K562 (cell line): ENCODE measurements around the gene SRF. TPM values are rescaled to one million over a fixed set of nuclear protein-coding genes. Genes with fewer than 3 reads are reported as not detected.

Experiments used
- ATAC-seq: fragments of 200-7000 bp; cut with Tn5 transposase; 3 replicates; pipeline ENCODE4 v1.9.1; 2020; ENCODE audit warnings: moderate library complexity
- BruUV-seq: library from RNA; stranded (reverse); fragments of 400-500 nt; replicated peaks from 2 replicates; lab custom pipeline; 2021; lab: Mats Ljungman, UMichigan
- CTCF ChIA-PET: fragments of 300-600 bp; formaldehyde crosslinking; extraction: SDS; loops from one replicate; lab custom pipeline; 2021; ENCODE audit warnings: low intra/inter-chr PET ratio; lab: Yijun Ruan, JAX
- POLR2A ChIA-PET: fragments of 300-600, 350-650 bp; sonication (Branson Sonifier 250); formaldehyde crosslinking; extraction: SDS; loops from one replicate; lab custom pipeline; 2021; ENCODE audit warnings: antibody characterized with exemption, inconsistent platforms; lab: Yijun Ruan, JAX
- DNase-seq, 4 experiments: peaks; one replicate each; pipeline versions ENCODE4 v3.0.0 to v3.0.0-alpha.2; 2011 to 2018; ENCODE audit warnings: low spot score in 3 of 4, mixed read lengths in 3 of 4; ENCODE audit errors: extremely low read depth in 1 of 4
- FAIRE-seq: peaks from 2 replicates; lab custom pipeline; 2011; peaks lifted over from hg19 to GRCh38; lab: Jason Lieb, UNC
- H2AFZ ChIP-seq: 2 replicates; pipeline ENCODE4 v1.6.0; 2011; ENCODE audit warnings: low read depth, low read length, control low read depth, inconsistent platforms
- H3K27ac ChIP-seq: fragments of 200-600 bp; 3 replicates; pipeline ENCODE4 v1.8.0; 2011; ENCODE audit warnings: low read depth, mild to moderate bottlenecking, control low read depth, inconsistent platforms, low read length, moderate library complexity, mixed read lengths; ENCODE audit errors: extremely low read depth
- H3K27me3 ChIP-seq, 2 experiments: fragments of 300-600 bp in 1 of 2; 2 replicates in 1 of 2; 3 replicates in 1 of 2; pipeline versions ENCODE4 v1.6.0 to v1.8.0; 2011; ENCODE audit warnings: inconsistent platforms in 2 of 2, low read length in 2 of 2, mild to moderate bottlenecking in 1 of 2, mixed read lengths in 1 of 2, moderate library complexity in 1 of 2; ENCODE audit not compliant: control insufficient read depth in 2 of 2, insufficient read depth in 2 of 2
- H3K36me3 ChIP-seq: fragments of 300-600 bp; 3 replicates; pipeline ENCODE4 v1.8.0; 2011; ENCODE audit warnings: mild to moderate bottlenecking, low read length, inconsistent platforms; ENCODE audit not compliant: control insufficient read depth, insufficient read depth
- H3K4me1 ChIP-seq, 2 experiments: fragments of 200-600 bp in 1 of 2; replicated peaks in 1 of 2; 2 replicates in 1 of 2; 3 replicates in 1 of 2; pipeline versions ENCODE4 v1.5.1 to v1.8.0; 2011; ENCODE audit warnings: inconsistent platforms in 2 of 2, low read length in 2 of 2, mild to moderate bottlenecking in 1 of 2, mixed read lengths in 1 of 2, moderate library complexity in 1 of 2; ENCODE audit not compliant: control insufficient read depth in 2 of 2, insufficient read depth in 2 of 2
- H3K4me2 ChIP-seq: 2 replicates; pipeline ENCODE4 v1.6.1; 2011; ENCODE audit warnings: low read length, control low read depth, inconsistent platforms, mixed read lengths; ENCODE audit not compliant: insufficient read depth
- H3K4me3 ChIP-seq: fragments of 200-600 bp; sonication (generic), shearing (Covaris generic); 2 replicates; pipeline ENCODE4 v1.5.1; 2016; ENCODE audit warnings: control low read depth, inconsistent platforms
- H3K79me2 ChIP-seq: fragments of 200-600 bp; 3 replicates; pipeline ENCODE4 v1.8.0; 2011; ENCODE audit warnings: low read length, inconsistent platforms; ENCODE audit not compliant: control insufficient read depth, insufficient read depth
- H3K9ac ChIP-seq, 2 experiments: 2 replicates each; pipeline versions ENCODE4 v1.6.0 to v1.6.1; 2011; ENCODE audit warnings: low read depth in 2 of 2, low read length in 2 of 2, control low read depth in 1 of 2, inconsistent platforms in 1 of 2, mild to moderate bottlenecking in 1 of 2, mixed read lengths in 1 of 2; ENCODE audit not compliant: insufficient read depth in 1 of 2
- H3K9me1 ChIP-seq: one replicate; pipeline ENCODE4 v1.6.0; 2011; ENCODE audit warnings: inconsistent platforms, mild to moderate bottlenecking, low read length, moderate library complexity; ENCODE audit not compliant: control insufficient read depth, insufficient read depth
- H3K9me3 ChIP-seq: replicated peaks from 2 replicates; pipeline ENCODE4 v1.5.1; 2011; ENCODE audit warnings: low read depth, low read length, inconsistent platforms; ENCODE audit not compliant: control insufficient read depth, insufficient read depth
- H4K20me1 ChIP-seq: replicated peaks from 2 replicates; pipeline ENCODE4 v1.6.1; 2011; ENCODE audit warnings: low read length, inconsistent platforms, mixed read lengths; ENCODE audit not compliant: control insufficient read depth, insufficient read depth
- ETV5 ChIP-seq: sonication (generic); formaldehyde crosslinking; IDR thresholded peaks from 2 replicates; pipeline ENCODE4 v1.4.0; 2020; ENCODE audit warnings: low read depth, mild to moderate bottlenecking, missing genetic modification reagents
- GTF2A2 ChIP-seq: IDR thresholded peaks from 2 replicates; pipeline ENCODE4 v1.6.1; 2016; ENCODE audit warnings: mild to moderate bottlenecking, missing genetic modification characterization, missing compliant biosample characterization
- HNRNPK ChIP-seq: fragments of 200-400 bp; formaldehyde crosslinking; IDR thresholded peaks from one replicate; pipeline ENCODE4 v1.6.1; 2018; ENCODE audit warnings: mild to moderate bottlenecking, low read depth, low read length; ENCODE audit not compliant: poor library complexity, severe bottlenecking
- NFIX ChIP-seq: fragments of 250-450 bp; sonication (Bioruptor Pico); IDR thresholded peaks from 2 replicates; pipeline ENCODE4 v1.4.0; 2020; ENCODE audit warnings: low read depth, mild to moderate bottlenecking, moderate library complexity
- RAD51 ChIP-seq: fragments of 450-650 bp; IDR thresholded peaks from 2 replicates; pipeline ENCODE4 v1.7.1; 2016; ENCODE audit warnings: low read depth, mild to moderate bottlenecking, borderline replicate concordance
- SMAD2 ChIP-seq: fragments of 150-350 bp; IDR thresholded peaks from 2 replicates; pipeline ENCODE4 v1.6.1; 2014; ENCODE audit warnings: low read depth, mild to moderate bottlenecking, low read length
- ZFP36 ChIP-seq: fragments of 150-350 bp; IDR thresholded peaks from 2 replicates; pipeline ENCODE4 v1.6.1; 2018; ENCODE audit warnings: low read length, low read depth; ENCODE audit not compliant: partially characterized antibody
- ZNF316 ChIP-seq: fragments of 450-650 bp; IDR thresholded peaks from 2 replicates; pipeline ENCODE4 v1.6.1; 2016
- ZNF41 ChIP-seq: fragments of 250-450 bp; sonication (Bioruptor Pico); conservative IDR thresholded peaks from 2 replicates; pipeline ENCODE4 v1.4.0; 2020; ENCODE audit warnings: mild to moderate bottlenecking
- WGBS: fragments of 100-300 bp; shearing (Covaris generic); methylation state at CpG from one replicate; pipeline ENCODE4 v1.1.6; 2016; ENCODE audit warnings: low coverage, mixed read lengths; ENCODE audit not compliant: insufficient coverage; ENCODE audit errors: missing lambda C conversion rate; 5-methylcytosine and 5-hydroxymethylcytosine counted together
- in situ Hi-C: fragments of 300-500 bp; cut with MboI; formaldehyde crosslinking; loops from 4 replicates; pipeline ENCODE4 v1.15.0; 2018; ENCODE audit warnings: inconsistent platforms, mixed read lengths
- intact Hi-C: fragments of 100-400 bp; cut with micrococcal nuclease; formaldehyde crosslinking; loops from 2 replicates; pipeline ENCODE4 v1.14.2; 2022
- polyA plus RNA-seq, 8 experiments: library from polyadenylated mRNA; depleted of rRNA in 4 of 8; stranded (reverse) in 5 of 8; unstranded in 3 of 8; fragments of >200 nt; fragmentation: Nextera tagmentation in 2 of 8; fragmentation: Illumina TruSeq in 1 of 8; extraction: Ambion mirVana in 2 of 8; extraction: Trizol in 1 of 8; gene quantifications; 2 replicates each; pipeline versions ENCODE4 v1.2.1 to v1.2.3, GENCODE V29; 2011 to 2014; ENCODE audit warnings: inconsistent platforms in 1 of 8, missing spikeins in 1 of 8
- total RNA-seq, 7 experiments: library from RNA; depleted of rRNA in 6 of 7; stranded (reverse); fragments of >200 nt in 6 of 7; fragmentation: Illumina TruSeq in 2 of 7; extraction: Trizol in 2 of 7; gene quantifications; 2 replicates each; pipeline versions ENCODE4 v1.2.1 to v1.2.3, GENCODE V29; 2011 to 2021; ENCODE audit warnings: low replicate concordance in 1 of 7
- TF ChIP-seq, protein P1 (sequence below): fragments of 450-650 bp; IDR thresholded peaks from 2 replicates; pipeline ENCODE4 v1.6.1; 2016; ENCODE audit warnings: mild to moderate bottlenecking
- TF ChIP-seq, protein P2 (sequence below), 2 experiments: fragments of 250-450 bp in 1 of 2; fragments of 450-650 bp in 1 of 2; sonication (Bioruptor Pico) in 1 of 2; IDR thresholded peaks; 2 replicates each; pipeline versions ENCODE4 v1.6.1 to v1.8.0; 2016 to 2021; ENCODE audit warnings: mild to moderate bottlenecking in 2 of 2, moderate library complexity in 2 of 2, missing compliant biosample characterization in 1 of 2, missing genetic modification characterization in 1 of 2

Gene SRF
- total and polyA plus RNA-seq, 9 of the 15 experiments (the other 6 are each of a cell fraction or from before 2014, with no cell fraction given): 2.5 to 37.0 (median 24.6) TPM

DNA sequence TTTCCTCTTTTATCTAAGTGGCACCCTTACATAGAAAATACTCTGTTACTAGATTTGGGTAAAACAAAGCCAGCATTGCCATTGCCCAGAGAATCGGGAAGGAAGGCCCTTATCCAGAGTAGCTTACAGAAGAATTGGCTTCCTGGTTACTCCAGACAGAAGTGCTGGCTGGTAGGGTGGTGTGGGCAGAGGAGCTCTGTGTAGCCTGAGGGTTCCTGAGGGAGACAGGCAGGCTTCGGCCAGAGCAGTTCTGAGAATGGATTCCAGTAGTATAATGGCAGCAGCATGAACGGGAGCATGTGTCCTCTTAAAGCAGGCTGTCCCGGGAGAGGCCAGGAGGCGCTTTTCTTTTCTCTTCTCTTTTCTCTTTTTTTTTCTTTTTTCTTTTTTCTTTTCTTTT is 22.9 kb downstream of the SRF start:
- Histone ChIP-seq H3K4me1 (peaks cover 3 to 13% of the 10 kb centered on the region in 2 experiments; a peak in 4 of 5 replicates), H3K79me2 (peaks cover 3% of the 10 kb centered on the region; the same call in 1 of the 3 replicates), H3K27me3 (no peaks in the 10 kb centered on the region), H2AFZ (no peak overlapping the region), H3K9me1 (no peaks in the 10 kb centered on the region), H4K20me1 (no peaks in the 10 kb centered on the region), H3K27ac (no peak overlapping the region), H3K9ac (no peak overlapping the region; a peak in 1 of 4 replicates), H3K4me2 (no peak overlapping the region), H3K4me3 (no peak overlapping the region), H3K36me3 (peaks cover 5% of the 10 kb centered on the region; the same call in 2 of the 3 replicates), H3K9me3 (no peaks in the 10 kb centered on the region)
- intact Hi-C loops: no loop called here
- ChIA-PET CTCF (no interaction called here), POLR2A (interaction anchor here (0.5 to 0.6 kb wide), 2 partner anchors 83 to 323 kb away, joined by 3 read pairs; partner anchors contain the start of genes POLR1C and YIPF3)
- in situ Hi-C loops: no loop called here
- WGBS: 65% methylated on average over 5 of the region's 5 CpGs
- DNase-seq (no peak), FAIRE-seq (no peak), ATAC-seq (no peak)
- TF ChIP-seq, protein P1, sequence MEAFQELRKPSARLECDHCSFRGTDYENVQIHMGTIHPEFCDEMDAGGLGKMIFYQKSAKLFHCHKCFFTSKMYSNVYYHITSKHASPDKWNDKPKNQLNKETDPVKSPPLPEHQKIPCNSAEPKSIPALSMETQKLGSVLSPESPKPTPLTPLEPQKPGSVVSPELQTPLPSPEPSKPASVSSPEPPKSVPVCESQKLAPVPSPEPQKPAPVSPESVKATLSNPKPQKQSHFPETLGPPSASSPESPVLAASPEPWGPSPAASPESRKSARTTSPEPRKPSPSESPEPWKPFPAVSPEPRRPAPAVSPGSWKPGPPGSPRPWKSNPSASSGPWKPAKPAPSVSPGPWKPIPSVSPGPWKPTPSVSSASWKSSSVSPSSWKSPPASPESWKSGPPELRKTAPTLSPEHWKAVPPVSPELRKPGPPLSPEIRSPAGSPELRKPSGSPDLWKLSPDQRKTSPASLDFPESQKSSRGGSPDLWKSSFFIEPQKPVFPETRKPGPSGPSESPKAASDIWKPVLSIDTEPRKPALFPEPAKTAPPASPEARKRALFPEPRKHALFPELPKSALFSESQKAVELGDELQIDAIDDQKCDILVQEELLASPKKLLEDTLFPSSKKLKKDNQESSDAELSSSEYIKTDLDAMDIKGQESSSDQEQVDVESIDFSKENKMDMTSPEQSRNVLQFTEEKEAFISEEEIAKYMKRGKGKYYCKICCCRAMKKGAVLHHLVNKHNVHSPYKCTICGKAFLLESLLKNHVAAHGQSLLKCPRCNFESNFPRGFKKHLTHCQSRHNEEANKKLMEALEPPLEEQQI: no peak
- TF ChIP-seq ETV5 (CRISPR knock-in tag): no peak
- TF ChIP-seq RAD51: no peak
- no peak for TF ChIP-seq NFIX
- TF ChIP-seq ZFP36: no peak
- no peak for TF ChIP-seq SMAD2
- no peak for TF ChIP-seq HNRNPK
- TF ChIP-seq ZNF41 (CRISPR knock-in tag): no peak
- TF ChIP-seq ZNF316: no peak
- TF ChIP-seq GTF2A2 (tag): no peak
- TF ChIP-seq, protein P2, sequence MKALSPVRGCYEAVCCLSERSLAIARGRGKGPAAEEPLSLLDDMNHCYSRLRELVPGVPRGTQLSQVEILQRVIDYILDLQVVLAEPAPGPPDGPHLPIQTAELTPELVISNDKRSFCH (CRISPR knock-in tag; IDR thresholded peaks at IDR 0.05): no peak
- TF ChIP-seq, protein P2 (tag; IDR thresholded peaks at IDR 0.05): no peak
- BruUV-seq: no TSS peak
